ENCODE results near the gene RNF145. TPM values are rescaled to one million over a fixed set of nuclear protein-coding genes. Genes with fewer than 3 reads are reported as not detected.

RNF145 gene
- total and polyA plus RNA-seq, 12 donors, result 9.4 to 37.4 (median 22.2) TPM

GRCh38 chr5:159157552-159157951 is 51.8 kb downstream of the RNF145 start:
- no peak overlapping the region for H3K4me3 ChIP-seq
- H3K9me3 ChIP-seq, result no peaks in the 10 kb centered on the region
- WGBS, 2 donors, result 95% methylated on average over 1 of the region's 1 CpG
- H3K36me3 ChIP-seq, result peaks cover 0 to 80% (median 32%) of the 10 kb centered on the region in 9 donors
- no peak for TF ChIP-seq CTCF (IDR thresholded peaks at IDR 0.05)
- intact Hi-C loops (cut with DNase I), result loop anchor here in 8 of 10 donors (2.0 to 10.0 kb wide), 12 partner anchors 47 to 160 kb away; partner anchors contain the start of genes UBLCP1 (in 6 of the 8) and RNF145 (in 2 of the 8)
- H3K27me3 ChIP-seq, result no peaks in the 10 kb centered on the region
- no peak overlapping the region for H3K27ac ChIP-seq
- peaks cover 0 to 10% (median 5%) of the 10 kb centered on the region in 9 donors for H3K4me1 ChIP-seq
- ATAC-seq (no peak), DNase-seq (no peak)

- DNase-seq (peak in 1 of 2 donors; percentile 61), ATAC-seq (peak; percentile 64 to 89 (median 82))
- TF ChIP-seq CTCF (IDR thresholded peaks at IDR 0.05), result peak; percentile 83 to 92 (median 87)
- Histone ChIP-seq H3K4me3 (no peak overlapping the region), H3K4me1 (peaks cover 0 to 10% (median 5%) of the 10 kb centered on the region in 9 donors), H3K9me3 (no peaks in the 10 kb centered on the region), H3K27ac (no peak overlapping the region), H3K36me3 (peaks cover 0 to 72% (median 27%) of the 10 kb centered on the region in 9 donors), H3K27me3 (no peaks in the 10 kb centered on the region)
- intact Hi-C loops (cut with DNase I), result loop anchor here in 8 of 10 donors (1.0 to 10.0 kb wide), 13 partner anchors 48 to 161 kb away; partner anchors contain the start of genes UBLCP1 (in 6 of the 8) and RNF145 (in 3 of the 8)
- 34 to 35% methylated on average over 6 of the region's 6 CpGs for WGBS, 2 donors
These were observed 52.7 kb downstream of the RNF145 start for GRCh38 chr5:159156426-159157238.

GRCh38 chr5:159155960-159156359 is 53.4 kb downstream of the RNF145 start:
- no peak for DNase-seq
- TF ChIP-seq CTCF (IDR thresholded peaks at IDR 0.05), result no peak

GRCh38 chr5:159152876-159153275 is 56.5 kb downstream of the RNF145 start:
- WGBS, 2 donors, result 79 to 86% methylated on average over 2 of the region's 2 CpGs
- DNase-seq (no peak), ATAC-seq (no peak)
- no peaks in the 10 kb centered on the region for H3K9me3 ChIP-seq
- H3K27me3 ChIP-seq, result no peaks in the 10 kb centered on the region
- peaks cover 0 to 34% (median 5%) of the 10 kb centered on the region in 9 donors for H3K36me3 ChIP-seq
- intact Hi-C loops (cut with DNase I), result loop anchor here in 3 of 10 donors (10.0 kb wide), 4 partner anchors 52 to 162 kb away; partner anchors contain the start of genes RNF145 (in 2 of the 3) and UBLCP1 (in 1 of the 3)
- no peak overlapping the region for H3K4me3 ChIP-seq
- H3K27ac ChIP-seq, result no peak overlapping the region
- peaks cover 0 to 7% (median 0%) of the 10 kb centered on the region in 9 donors for H3K4me1 ChIP-seq
- no peak for TF ChIP-seq CTCF (IDR thresholded peaks at IDR 0.05)

More at GRCh38 chr5:159155960-159156359, 53.4 kb downstream of the RNF145 start:
- peaks cover 0 to 10% (median 5%) of the 10 kb centered on the region in 9 donors for H3K4me1 ChIP-seq
- H3K9me3 ChIP-seq, result no peaks in the 10 kb centered on the region
- WGBS, 2 donors, result 78 to 86% methylated on average over 2 of the region's 2 CpGs
- intact Hi-C loops (cut with DNase I), result loop anchor here in 8 of 10 donors (1.0 to 10.0 kb wide), 13 partner anchors 49 to 161 kb away; partner anchors contain the start of genes UBLCP1 (in 6 of the 8) and RNF145 (in 3 of the 8)
- H3K27ac ChIP-seq, result no peak overlapping the region
- ATAC-seq, result no peak
- no peak overlapping the region for H3K4me3 ChIP-seq
- H3K36me3 ChIP-seq, result peaks cover 0 to 65% (median 20%) of the 10 kb centered on the region in 9 donors
- no peaks in the 10 kb centered on the region for H3K27me3 ChIP-seq

Data from heart right ventricle (tissue), 16 donors.